ENCODE results near the gene SVIL. TPM values are rescaled to one million over a fixed set of nuclear protein-coding genes. Genes with fewer than 3 reads are reported as not detected.
"Not testable (repeated sequence)": the region's sequence is repeated elsewhere in the genome, so short reads cannot be mapped to it uniquely, and the experiment has no call there.

The SVIL gene
- total RNA-seq, 1 donor from 2014 or later = 100 TPM

DNA sequence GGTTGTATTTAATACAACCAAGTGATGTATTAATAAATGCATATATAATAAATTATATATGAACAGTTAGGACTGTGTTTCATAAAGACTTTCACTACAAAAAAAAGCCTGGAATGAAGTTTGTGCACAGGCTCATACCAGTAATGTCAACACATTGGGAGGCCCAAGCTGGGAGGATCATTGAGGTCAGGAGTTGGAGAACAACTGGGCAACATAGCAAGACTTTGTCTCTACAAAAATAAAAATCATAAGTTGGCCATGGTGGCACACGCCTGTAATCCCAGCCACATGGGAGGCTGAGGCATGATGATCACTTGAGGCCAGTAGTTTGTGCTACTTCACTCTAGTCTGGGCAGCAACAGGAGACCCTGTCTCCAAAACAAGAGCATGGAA lies 15.8 kb upstream of the SVIL start:
- DNase-seq (ENCODE audit: low spot score) = no peak

GRCh38 chr10:29649561-29650551 lies 15.1 kb upstream of the SVIL start:
- DNase-seq (ENCODE audit: low spot score) = no peak

GRCh38 chr10:29648983-29649268 lies 14.2 kb upstream of the SVIL start:
- no peak for DNase-seq (ENCODE audit: low spot score)

DNA sequence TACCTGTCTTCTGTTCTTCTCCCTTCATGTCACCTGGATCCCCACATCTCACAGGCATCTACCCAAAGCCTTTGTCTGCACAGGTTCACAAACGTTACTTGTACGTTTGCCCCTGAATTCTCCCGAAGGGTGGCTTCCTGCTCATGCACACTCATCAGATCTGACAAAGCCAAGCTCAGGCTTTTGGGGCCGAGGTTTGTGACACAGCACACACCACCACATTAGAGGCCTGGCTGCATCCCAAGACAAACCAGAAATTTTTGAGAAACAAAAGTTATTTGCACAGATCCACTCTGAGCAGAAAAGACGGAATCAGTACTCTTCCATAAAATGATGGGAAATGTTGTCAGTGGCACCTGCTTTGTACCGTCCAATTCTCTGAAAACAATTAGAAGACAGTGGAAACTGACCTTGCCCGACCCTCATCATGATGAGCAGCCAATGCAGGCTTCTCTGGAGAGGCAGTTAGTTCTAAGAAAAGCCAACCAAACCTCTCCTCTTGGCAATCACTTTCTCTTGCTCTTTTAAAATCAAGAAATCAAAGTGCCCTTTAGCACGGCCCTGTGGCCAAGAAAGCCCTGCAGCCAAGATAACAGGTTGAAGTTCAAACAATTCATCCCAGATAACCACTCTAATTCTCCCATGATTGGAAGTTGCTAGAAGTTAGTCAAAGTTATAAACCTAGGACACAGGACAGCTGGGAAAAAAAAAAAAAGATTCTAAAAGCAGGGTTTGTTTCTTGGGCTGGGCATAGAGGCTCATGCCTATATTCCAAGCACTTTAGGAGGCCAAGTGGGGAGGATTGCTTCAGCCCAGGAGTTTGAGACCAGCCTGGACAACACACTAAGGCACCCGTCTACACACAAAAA lies 13.6 kb upstream of the SVIL start:
- DNase-seq (ENCODE audit: low spot score) = no peak

DNA sequence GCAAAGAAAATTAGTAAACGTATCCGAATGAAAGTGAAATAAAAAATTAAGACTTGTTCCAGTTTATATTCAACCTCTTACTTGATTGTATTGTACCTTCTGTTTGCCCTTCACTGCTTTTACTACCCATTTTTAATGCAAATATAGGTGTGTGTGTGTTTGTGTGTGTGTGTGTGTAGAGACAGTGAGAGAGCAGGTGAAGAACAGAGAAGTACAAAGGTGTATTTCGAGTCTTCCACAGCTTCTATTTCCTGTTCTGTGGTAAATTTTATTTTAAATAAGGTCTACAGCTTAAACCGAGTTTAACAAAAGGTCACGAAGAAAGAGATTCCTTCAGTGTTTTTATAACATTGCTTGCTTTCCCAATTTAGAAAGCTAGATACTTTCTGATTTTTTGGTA lies 12.7 kb upstream of the SVIL start:
- DNase-seq (ENCODE audit: low spot score) = no peak

DNA sequence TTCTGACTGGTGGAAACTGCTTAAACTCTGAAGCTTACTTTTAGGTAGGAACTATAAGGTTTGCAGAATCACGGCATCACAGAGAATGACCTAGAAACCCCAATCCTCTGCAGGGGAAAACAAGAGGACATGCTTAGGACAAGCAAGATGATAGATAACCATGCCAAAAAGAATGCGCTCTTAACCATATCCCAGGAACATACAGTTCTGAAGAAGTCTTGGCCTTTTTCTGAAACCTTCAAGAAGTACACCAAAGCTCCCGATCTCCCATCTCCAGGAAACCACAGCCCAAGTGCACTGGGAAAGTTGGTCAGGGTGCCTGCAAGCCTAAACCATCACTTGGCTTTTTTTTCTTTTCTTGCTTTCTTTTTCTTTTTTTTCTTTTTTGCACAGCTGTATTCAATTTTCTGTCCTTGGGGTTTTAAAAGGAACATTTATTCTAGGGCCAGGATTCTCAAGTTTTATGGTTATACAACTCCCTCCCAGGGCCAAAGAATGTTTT lies 12.2 kb upstream of the SVIL start:
- no peak for DNase-seq (ENCODE audit: low spot score)

DNA sequence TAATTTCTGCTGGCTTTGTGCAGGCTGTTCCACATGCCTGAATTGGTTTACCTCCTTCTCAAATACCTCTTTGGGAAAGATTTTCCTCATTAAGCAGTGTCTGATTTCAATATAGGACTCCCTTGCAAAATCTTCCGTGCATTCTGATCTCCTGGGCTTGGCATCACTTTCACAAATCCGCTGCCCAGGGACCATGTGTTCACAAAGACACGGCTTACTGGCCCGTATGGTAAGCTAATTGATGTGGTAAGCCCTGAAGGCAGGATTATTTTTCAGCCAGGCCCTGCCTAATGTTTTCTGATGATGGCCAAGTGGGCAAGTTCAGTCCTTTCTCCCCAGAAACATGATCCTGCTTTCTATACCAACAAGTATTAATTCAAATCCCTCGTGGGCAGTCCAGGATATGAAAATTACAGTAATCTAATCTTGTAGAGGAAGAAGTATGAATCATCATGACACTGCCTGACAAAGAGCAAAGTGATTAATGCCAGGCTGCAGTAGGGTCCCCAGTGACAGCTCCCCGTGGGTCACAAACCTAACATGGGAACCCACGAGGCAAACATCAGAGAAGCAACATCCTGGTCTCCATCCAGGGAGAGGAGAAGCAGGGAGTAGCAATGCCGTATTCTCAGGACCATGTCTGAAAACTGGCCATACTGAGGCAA lies 11.6 kb upstream of the SVIL start:
- DNase-seq (ENCODE audit: low spot score) = no peak

DNA sequence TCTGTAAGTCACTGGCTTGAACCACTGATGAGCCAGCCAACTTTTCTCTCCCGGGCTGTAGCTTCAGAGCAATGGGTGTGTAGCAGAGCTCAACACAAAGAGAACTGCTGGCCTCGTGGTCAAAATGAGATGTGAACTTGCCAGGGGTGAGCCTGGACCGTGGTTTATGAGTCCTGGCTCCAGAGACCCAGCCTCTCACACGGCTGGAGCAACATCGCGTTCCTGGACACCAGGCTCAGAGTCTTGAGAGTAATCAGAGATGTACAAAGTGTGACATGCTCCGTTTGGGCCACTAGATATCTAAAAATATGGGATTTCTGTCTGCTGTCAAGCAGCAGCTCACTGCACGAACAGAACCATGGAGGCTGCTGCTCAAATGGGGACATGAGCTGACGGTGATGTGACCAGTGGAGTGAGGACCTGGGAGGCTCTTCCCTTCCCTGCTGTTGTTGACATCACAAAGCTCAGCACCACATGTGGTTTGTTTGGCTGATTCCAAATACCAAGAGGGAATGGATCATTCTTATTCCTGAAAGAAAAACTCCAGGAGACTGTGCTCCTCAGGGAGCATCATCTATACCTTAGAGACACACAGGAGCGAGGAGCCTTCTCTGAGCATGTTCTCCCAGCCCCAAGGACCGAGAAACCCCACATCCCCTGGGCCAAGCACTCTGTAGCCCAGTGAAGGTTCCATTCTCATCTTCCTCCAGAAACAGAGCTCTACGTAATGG lies 9.2 kb upstream of the SVIL start:
- no peak for DNase-seq (ENCODE audit: low spot score)

DNA sequence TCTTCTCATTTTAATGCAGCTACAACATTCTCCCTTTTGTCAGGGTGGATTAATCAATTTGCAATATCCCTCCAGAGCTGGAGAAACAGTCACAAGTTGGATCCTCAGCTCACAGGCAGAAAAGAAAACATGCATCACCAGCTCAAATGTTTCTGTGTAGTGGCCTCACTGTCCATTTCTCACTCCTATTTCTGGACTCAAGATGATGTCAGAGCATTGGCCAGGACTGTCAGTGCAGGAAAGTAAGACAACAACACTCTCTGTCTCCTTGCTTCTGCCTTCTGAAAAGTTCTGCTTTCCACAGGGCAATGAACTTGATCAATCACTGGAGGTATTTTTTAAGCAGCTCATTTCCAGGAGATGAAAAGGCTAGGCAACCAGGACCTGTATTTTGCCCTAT lies 8.2 kb upstream of the SVIL start:
- DNase-seq (ENCODE audit: low spot score) = no peak

DNA sequence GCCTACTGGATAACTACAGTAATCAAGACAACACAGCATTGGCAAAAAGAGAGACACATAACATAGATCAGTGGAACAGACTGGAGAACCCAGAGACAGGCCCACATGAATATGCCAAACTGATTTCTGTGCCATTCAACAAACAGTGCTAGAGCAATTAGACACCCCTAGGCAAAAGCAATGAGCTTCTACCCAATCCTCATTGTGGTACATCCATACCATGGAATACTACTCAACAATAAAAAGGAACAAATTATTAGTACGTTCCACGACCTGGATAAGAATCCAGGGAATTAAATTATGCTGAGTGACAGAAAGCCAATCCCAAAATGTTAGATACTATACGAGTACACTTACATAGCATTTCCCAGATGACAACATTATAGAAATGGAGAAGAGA lies 2.8 kb upstream of the SVIL start:
- DNase-seq (ENCODE audit: low spot score) = no peak

DNA sequence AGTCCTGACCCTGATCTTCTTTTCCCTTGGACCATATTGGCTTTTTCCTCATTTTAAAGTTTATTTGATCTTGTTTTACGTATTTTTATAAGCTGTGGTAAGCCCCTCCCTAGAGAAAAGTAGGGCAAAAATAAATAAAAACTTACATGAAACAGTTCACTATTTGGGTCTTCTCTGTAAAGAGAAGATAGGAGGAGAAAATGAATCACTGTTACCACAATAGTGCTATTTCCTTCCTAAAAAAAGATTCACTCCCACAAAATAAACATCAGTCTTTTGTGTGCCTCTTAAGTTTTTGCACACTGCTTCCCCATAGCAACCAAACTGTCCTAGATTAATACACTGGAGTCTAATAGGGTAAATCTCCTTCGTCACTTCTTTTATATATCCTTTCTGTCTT lies 1.4 kb upstream of the SVIL start:
- no peak for DNase-seq (ENCODE audit: low spot score)

GRCh38 chr10:29635711-29636144 lies 957 bp upstream of the SVIL start:
- DNase-seq (ENCODE audit: low spot score) = no peak

GRCh38 chr10:29634105-29634504 lies 666 bp downstream of the SVIL start:
- DNase-seq (ENCODE audit: low spot score) = no peak

DNA sequence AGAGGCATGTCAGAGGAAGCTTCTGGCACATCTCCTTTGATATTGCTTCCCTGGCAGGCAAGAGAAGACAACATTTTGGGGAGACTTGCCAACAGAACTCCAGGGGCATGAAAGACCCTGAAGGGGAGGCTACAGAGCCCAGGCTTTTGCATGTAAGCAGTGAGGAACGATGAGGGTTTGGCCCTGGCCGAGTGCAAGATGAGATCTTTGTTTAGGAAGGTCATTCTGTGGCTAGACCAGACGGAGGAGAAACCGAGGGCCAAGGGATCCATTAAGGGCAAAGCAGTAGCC lies 3.8 kb downstream of the SVIL start:
- DNase-seq (ENCODE audit: low spot score) = no peak

DNA sequence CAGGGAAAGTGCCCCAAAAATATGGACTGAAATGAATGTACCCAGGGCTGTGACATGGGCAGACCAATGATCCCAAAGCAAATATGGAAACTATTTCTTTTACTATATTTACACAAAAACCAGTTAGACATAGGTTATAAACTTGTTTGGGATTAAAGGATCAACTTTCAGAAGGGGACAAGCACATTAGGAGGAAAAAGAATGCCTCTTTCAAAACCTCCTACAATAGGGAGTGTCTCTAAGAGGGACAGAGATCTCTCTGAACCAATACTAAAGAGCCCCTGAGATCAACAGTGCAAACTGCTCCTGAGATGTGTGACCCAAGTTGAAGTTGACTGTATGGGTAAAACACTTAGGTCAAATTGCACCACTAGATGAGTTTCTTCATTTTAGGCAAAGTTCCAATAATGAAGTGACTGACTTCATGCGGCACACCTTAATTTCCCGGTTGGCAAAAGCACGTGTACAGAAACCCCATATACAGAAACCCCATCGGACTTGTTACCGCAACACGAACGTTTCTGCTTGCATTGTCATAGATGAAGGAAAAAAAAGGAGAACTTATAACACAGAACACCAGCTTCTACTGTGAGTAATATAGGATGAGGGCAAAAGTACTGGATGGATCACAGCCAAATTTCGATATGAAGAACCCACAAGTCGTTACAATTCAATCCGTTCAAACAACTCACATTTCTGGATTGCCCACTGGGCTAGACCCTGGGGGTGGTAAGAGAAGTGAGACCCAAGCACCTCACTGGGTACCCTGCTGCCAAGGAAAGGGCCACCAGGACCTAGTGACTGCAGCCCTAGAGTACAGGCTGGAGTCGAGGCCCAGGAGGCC lies 4.3 kb downstream of the SVIL start:
- no peak for DNase-seq (ENCODE audit: low spot score)

- DNase-seq (ENCODE audit: low spot score) = no peak
Measured at GRCh38 chr10:29628912-29629526, 5.8 kb downstream of the SVIL start.

- DNase-seq (ENCODE audit: low spot score) = no peak
Measured at GRCh38 chr10:29628311-29628710, 6.5 kb downstream of the SVIL start.

DNA sequence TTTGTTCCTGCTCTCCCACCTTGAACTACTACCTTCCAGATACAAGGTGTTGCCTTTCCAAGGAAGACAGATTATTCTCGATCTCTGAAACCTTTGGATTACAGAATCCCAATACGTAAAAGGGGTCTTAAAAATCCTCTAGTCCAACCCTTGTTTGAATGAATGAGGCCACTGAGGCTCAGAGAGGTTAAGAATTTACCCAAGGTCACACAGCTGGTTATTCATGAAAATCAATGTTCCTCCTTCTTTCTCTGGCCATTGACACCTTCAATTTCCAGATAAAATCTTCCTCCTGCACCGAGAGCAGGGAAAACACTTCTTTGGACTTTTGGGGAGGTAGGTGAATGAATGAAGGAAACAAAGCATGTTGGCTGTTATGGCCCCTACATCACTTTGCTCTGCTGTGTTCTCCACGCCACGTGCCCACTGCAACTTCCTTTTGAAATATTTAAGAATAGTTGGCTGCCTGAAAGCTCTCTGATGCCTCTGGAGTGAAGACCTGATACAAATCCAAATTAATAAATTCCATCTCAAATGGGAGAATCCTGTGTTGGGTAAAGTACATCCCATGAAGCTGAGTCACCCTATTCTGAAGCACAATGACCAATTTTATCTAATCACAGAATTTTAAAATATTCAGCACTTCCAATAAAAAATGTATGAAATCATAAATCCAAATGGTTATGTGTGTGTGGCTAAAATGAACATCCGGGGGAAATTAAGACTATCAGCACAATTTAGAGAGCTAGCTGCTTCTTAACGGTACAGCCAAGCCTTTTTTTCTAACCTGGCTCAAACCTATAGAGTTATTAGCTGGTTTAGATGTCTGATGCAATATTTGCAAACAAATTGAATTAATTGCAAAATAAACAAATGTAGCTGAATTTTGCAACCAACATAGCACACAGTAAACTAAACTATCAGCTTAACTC lies 7.3 kb downstream of the SVIL start:
- DNase-seq (ENCODE audit: low spot score) = no peak

- not testable (repeated sequence) for DNase-seq (ENCODE audit: low spot score)
Measured at GRCh38 chr10:29624357-29624756, 10.4 kb downstream of the SVIL start.

All from mesenteric fat pad (tissue), 1 donor.